HepG2 (cell line): ENCODE results near the gene ASNS. TPM values are rescaled to one million over a fixed set of nuclear protein-coding genes. Genes with fewer than 3 reads are reported as not detected.

Experiments
- ARID3A ChIP-seq: IDR thresholded peaks from 2 replicates; pipeline ENCODE4 v1.6.1; 2012; ENCODE audit warnings: low read depth, low read length, improper control_type of control experiment
- ARNT2 ChIP-seq: sonication (generic); formaldehyde crosslinking; IDR thresholded peaks from 2 replicates; pipeline ENCODE4 v1.8.0; 2022; ENCODE audit warnings: mild to moderate bottlenecking, low read depth, missing genetic modification reagents, moderate library complexity
- DMAP1 ChIP-seq: IDR thresholded peaks from 2 replicates; pipeline ENCODE4 v1.6.1; 2016
- FOXO4 ChIP-seq: sonication (generic); formaldehyde crosslinking; conservative IDR thresholded peaks from 2 replicates; pipeline ENCODE4 v1.8.1; 2023; ENCODE audit warnings: missing genetic modification reagents
- IRF9 ChIP-seq: sonication (generic); formaldehyde crosslinking; IDR thresholded peaks from 2 replicates; pipeline ENCODE4 v1.8.0; 2022; ENCODE audit warnings: missing genetic modification reagents, mild to moderate bottlenecking, borderline replicate concordance
- ISL2 ChIP-seq: sonication (generic); formaldehyde crosslinking; IDR thresholded peaks from 2 replicates; pipeline ENCODE4 v1.5.0; 2020; ENCODE audit warnings: missing genetic modification reagents
- MAX ChIP-seq: IDR thresholded peaks from 2 replicates; pipeline ENCODE4 v1.6.1; 2012; ENCODE audit warnings: inconsistent platforms
- NKX3-1 ChIP-seq: sonication (generic); formaldehyde crosslinking; IDR thresholded peaks from 2 replicates; pipeline ENCODE4 v1.5.0; 2020; ENCODE audit warnings: missing genetic modification reagents
- PHB2 ChIP-seq: fragments of 450-650 bp; IDR thresholded peaks from 2 replicates; pipeline ENCODE4 v1.6.1; 2018; ENCODE audit not compliant: partially characterized antibody
- TFDP1 ChIP-seq: IDR thresholded peaks from 2 replicates; pipeline ENCODE4 v1.6.1; 2016; ENCODE audit warnings: missing compliant biosample characterization, missing genetic modification reagents, borderline replicate concordance
- TP53 ChIP-seq: sonication (generic); formaldehyde crosslinking; conservative IDR thresholded peaks from 2 replicates; pipeline ENCODE4 v1.4.0; 2020; ENCODE audit warnings: missing genetic modification reagents
- ZBTB14 ChIP-seq: sonication (generic); formaldehyde crosslinking; IDR thresholded peaks from 2 replicates; pipeline ENCODE4 v1.4.0; 2020; ENCODE audit warnings: missing genetic modification reagents
- ZBTB3 ChIP-seq: sonication (generic); formaldehyde crosslinking; IDR thresholded peaks from 2 replicates; pipeline ENCODE4 v1.4.0; 2020; ENCODE audit warnings: low read depth, mild to moderate bottlenecking, moderate library complexity, missing genetic modification reagents, borderline replicate concordance
- ZBTB39 ChIP-seq: sonication (generic); formaldehyde crosslinking; IDR thresholded peaks from 2 replicates; pipeline ENCODE4 v1.5.0; 2020; ENCODE audit warnings: missing genetic modification reagents
- ZNF12 ChIP-seq: sonication (generic); formaldehyde crosslinking; IDR thresholded peaks from 2 replicates; pipeline ENCODE4 v1.5.0; 2020; ENCODE audit warnings: missing genetic modification reagents
- ZNF207 ChIP-seq: fragments of 450-650 bp; IDR thresholded peaks from 2 replicates; pipeline ENCODE4 v1.6.1; 2016; ENCODE audit warnings: antibody characterized with exemption, borderline replicate concordance
- ZNF337 ChIP-seq: sonication (generic); formaldehyde crosslinking; IDR thresholded peaks from 2 replicates; pipeline ENCODE4 v1.5.1; 2020; ENCODE audit warnings: missing genetic modification reagents, low read depth, mild to moderate bottlenecking, borderline replicate concordance
- ZNF383 ChIP-seq: sonication (generic); formaldehyde crosslinking; IDR thresholded peaks from 2 replicates; pipeline ENCODE4 v1.4.0; 2020; ENCODE audit warnings: missing genetic modification reagents, mild to moderate bottlenecking, borderline replicate concordance
- ZNF510 ChIP-seq: sonication (generic); formaldehyde crosslinking; IDR thresholded peaks from 2 replicates; pipeline ENCODE4 v1.4.0; 2020; ENCODE audit warnings: low read depth, mild to moderate bottlenecking, missing genetic modification reagents
- ZNF619 ChIP-seq: sonication (generic); formaldehyde crosslinking; IDR thresholded peaks from 2 replicates; pipeline ENCODE4 v1.4.0; 2020; ENCODE audit warnings: mild to moderate bottlenecking, missing genetic modification reagents
- ZNF644 ChIP-seq: IDR thresholded peaks from 2 replicates; pipeline ENCODE4 v1.6.1; 2016; ENCODE audit warnings: low read depth
- ZNF891 ChIP-seq: sonication (generic); formaldehyde crosslinking; IDR thresholded peaks from 2 replicates; pipeline ENCODE4 v1.5.0; 2020; ENCODE audit warnings: mild to moderate bottlenecking, missing genetic modification reagents
- polyA plus RNA-seq, 8 experiments: library from polyadenylated mRNA; depleted of rRNA in 3 of 8; stranded (reverse) in 7 of 8; unstranded in 1 of 8; fragments of >200 nt; fragmentation: Illumina TruSeq in 4 of 8; extraction: Trizol in 4 of 8; gene quantifications; 2 replicates each; pipeline versions ENCODE4 v1.2.1 to v1.2.3, GENCODE V29; 2011 to 2016; ENCODE audit warnings: low read depth in 4 of 8, missing spikeins in 1 of 8, mixed read lengths in 1 of 8; ENCODE audit not compliant: insufficient read depth in 1 of 8
- total RNA-seq, 5 experiments: library from RNA; depleted of rRNA; stranded (reverse); fragments of >200 nt; fragmentation: Illumina TruSeq; extraction: Trizol; gene quantifications; 2 replicates each; pipeline ENCODE4 v1.2.3, GENCODE V29; 2016; ENCODE audit warnings: low read depth in 1 of 5

The ASNS gene
- total and polyA plus RNA-seq, 2 of the 13 experiments (the other 11 are each of a cell fraction or from before 2014, with no cell fraction given): 55.0 to 75.1 TPM

- TF ChIP-seq ARID3A (no peak), IRF9 (CRISPR knock-in tag) (peak; percentile 96), ZNF644 (CRISPR knock-in tag) (no peak), ZNF891 (CRISPR knock-in tag) (peak; percentile 87), FOXO4 (CRISPR knock-in tag) (no peak), ZNF619 (CRISPR knock-in tag) (peak; percentile 35; the same call in 1 of the 2 replicates), ZBTB39 (CRISPR knock-in tag) (no peak), PHB2 (no peak), ZNF383 (CRISPR knock-in tag) (no peak), TP53 (CRISPR knock-in tag) (no peak), ISL2 (no peak), ZNF337 (CRISPR knock-in tag) (no peak), ZNF207 (no peak), DMAP1 (CRISPR knock-in tag) (peak; percentile 93), NKX3-1 (peak; percentile 53; the same call in 1 of the 2 replicates), ARNT2 (CRISPR knock-in tag) (peak; percentile 90), ZBTB3 (CRISPR knock-in tag) (no peak), MAX (peak; percentile 80; the same call in 1 of the 2 replicates), ZBTB14 (0 out of 2 replicates have a peak, but pooled peaks have one; percentile 36), TFDP1 (CRISPR knock-in tag) (peak; percentile 72), ZNF510 (CRISPR knock-in tag) (no peak), ZNF12 (CRISPR knock-in tag) (peak; percentile 84)
Observed at GRCh38 chr7:97872025-97872669, at the start of gene ASNS (continued).
